OCI-LY3 (cell line): ENCODE measurements around the gene PCBP3.

Source experiments
- H2AFZ ChIP-seq: fragments of 200-600, 300-600 bp; shearing (Covaris generic); 2 replicates; pipeline ENCODE4 v1.6.0; 2014; ENCODE audit warnings: antibody characterized with exemption, low read depth, low read length
- H3K27ac ChIP-seq: fragments of 200-600, 300-600 bp; sonication (generic); 2 replicates; pipeline ENCODE4 v1.5.1; 2014; ENCODE audit warnings: mild to moderate bottlenecking, low read length, moderate library complexity, mixed read lengths
- H3K27me3 ChIP-seq: fragments of 200-600, 300-600 bp; sonication (generic); 2 replicates; pipeline ENCODE4 v1.6.1; 2014; ENCODE audit warnings: low read depth, low read length, mixed read lengths
- H3K36me3 ChIP-seq: fragments of 200-600, 300-600 bp; sonication (generic); replicated peaks from 2 replicates; pipeline ENCODE3; 2014; ENCODE audit warnings: low read depth, low read length, mixed read lengths
- H3K4me1 ChIP-seq: fragments of 300-600, 200-600 bp; sonication (generic); 2 replicates; pipeline ENCODE4 v1.6.1; 2014; ENCODE audit warnings: low read length, mixed read lengths
- H3K4me2 ChIP-seq: fragments of 200-600, 300-600 bp; sonication (generic); 2 replicates; pipeline ENCODE4 v1.6.1; 2014; ENCODE audit warnings: low read length, mixed read lengths
- H3K4me3 ChIP-seq: fragments of 300-600, 200-600 bp; sonication (generic); 2 replicates; pipeline ENCODE4 v1.5.1; 2014; ENCODE audit warnings: antibody characterized with exemption, mild to moderate bottlenecking, low read length, moderate library complexity
- H3K79me2 ChIP-seq: fragments of 300-600, 200-600 bp; shearing (Covaris generic); 2 replicates; pipeline ENCODE4 v1.6.1; 2014; ENCODE audit warnings: mild to moderate bottlenecking, low read length, mixed read lengths
- H3K9ac ChIP-seq: fragments of 300-600, 200-600 bp; shearing (Covaris generic); 2 replicates; pipeline ENCODE4 v1.6.0; 2014; ENCODE audit warnings: mild to moderate bottlenecking, low read length, moderate library complexity
- H3K9me3 ChIP-seq: fragments of 200-600, 300-600 bp; shearing (Covaris generic); 2 replicates; pipeline ENCODE4 v1.6.1; 2014; ENCODE audit warnings: low read length, mixed read lengths; ENCODE audit not compliant: insufficient read depth
- H4K20me1 ChIP-seq: fragments of 200-600, 300-600 bp; sonication (generic); 2 replicates; pipeline ENCODE4 v1.6.1; 2016; ENCODE audit warnings: low read length, mixed read lengths; ENCODE audit not compliant: insufficient read depth
- CTCF ChIP-seq: fragments of 200-600, 300-600 bp; sonication (generic); IDR thresholded peaks from 2 replicates; pipeline ENCODE4 v1.5.1; 2014; ENCODE audit warnings: antibody characterized with exemption, low read length, low read depth
- EZH2phosphoT487 ChIP-seq: fragments of 200-600 bp; shearing (Covaris generic); IDR thresholded peaks from 2 replicates; pipeline ENCODE4 v1.6.1; 2018; ENCODE audit warnings: antibody characterized with exemption, mixed run types, low read depth

PCBP3 gene

GRCh38 chr21:45862543-45863207, 219.2 kb downstream of the PCBP3 start:
- no peak for TF ChIP-seq CTCF
- Histone ChIP-seq H4K20me1 (no peaks in the 10 kb centered on the region), H3K27me3 (no peaks in the 10 kb centered on the region), H3K4me2 (peak overlapping the region; percentile 63), H3K79me2 (no peaks in the 10 kb centered on the region), H3K4me1 (peaks cover 21% of the 10 kb centered on the region), H3K9ac (no peak overlapping the region), H3K4me3 (no peak overlapping the region), H3K27ac (no peak overlapping the region), H3K36me3 (no peaks in the 10 kb centered on the region), H3K9me3 (no peaks in the 10 kb centered on the region), H2AFZ (no peak overlapping the region)

GRCh38 chr21:45863267-45863666, 219.7 kb downstream of the PCBP3 start:
- H4K20me1 ChIP-seq = no peaks in the 10 kb centered on the region
- H2AFZ ChIP-seq = no peak overlapping the region
- no peaks in the 10 kb centered on the region for H3K27me3 ChIP-seq
- no peak overlapping the region for H3K4me2 ChIP-seq
- no peak overlapping the region for H3K4me3 ChIP-seq
- peaks cover 21% of the 10 kb centered on the region for H3K4me1 ChIP-seq
- H3K79me2 ChIP-seq = no peaks in the 10 kb centered on the region
- no peak for TF ChIP-seq CTCF
- TF ChIP-seq EZH2phosphoT487 = no peak
- H3K36me3 ChIP-seq = no peaks in the 10 kb centered on the region
- H3K27ac ChIP-seq = no peak overlapping the region
- H3K9me3 ChIP-seq = no peaks in the 10 kb centered on the region
- no peak overlapping the region for H3K9ac ChIP-seq

- Histone ChIP-seq H4K20me1 (no peaks in the 10 kb centered on the region), H3K79me2 (no peaks in the 10 kb centered on the region), H3K9ac (no peak overlapping the region), H3K4me1 (peaks cover 21% of the 10 kb centered on the region), H3K27me3 (no peaks in the 10 kb centered on the region), H3K36me3 (no peaks in the 10 kb centered on the region), H3K4me2 (no peak overlapping the region), H2AFZ (no peak overlapping the region), H3K4me3 (no peak overlapping the region), H3K9me3 (no peaks in the 10 kb centered on the region), H3K27ac (no peak overlapping the region)
- TF ChIP-seq CTCF (no peak), EZH2phosphoT487 (no peak)
Measured at GRCh38 chr21:45863751-45864150, 220.2 kb downstream of the PCBP3 start.

- no peak overlapping the region for H3K27ac ChIP-seq
Measured at GRCh38 chr21:45864436-45864835, 220.9 kb downstream of the PCBP3 start.

More at GRCh38 chr21:45864436-45864835, 220.9 kb downstream of the PCBP3 start:
- no peak overlapping the region for H3K4me2 ChIP-seq
- no peaks in the 10 kb centered on the region for H3K36me3 ChIP-seq
- H3K9me3 ChIP-seq = no peaks in the 10 kb centered on the region
- H3K9ac ChIP-seq = no peak overlapping the region
- no peak overlapping the region for H3K4me3 ChIP-seq
- H3K79me2 ChIP-seq = no peaks in the 10 kb centered on the region
- peaks cover 21% of the 10 kb centered on the region for H3K4me1 ChIP-seq
- H3K27me3 ChIP-seq = no peaks in the 10 kb centered on the region
- H2AFZ ChIP-seq = no peak overlapping the region
- no peaks in the 10 kb centered on the region for H4K20me1 ChIP-seq
- no peak for TF ChIP-seq CTCF
- no peak for TF ChIP-seq EZH2phosphoT487
